CD4-positive, alpha-beta T cell treated with Interleukin-15 for 1 hour (primary cell): ENCODE data around the gene APP.

Source experiments
- DNase-seq: peaks from one replicate; pipeline ENCODE4 v3.0.0-alpha.2; 2020

APP gene

GRCh38 chr21:26011292-26011940 lies 159.2 kb downstream of the APP start:
- DNase-seq = no peak

GRCh38 chr21:26007951-26008498 lies 162.5 kb downstream of the APP start:
- no peak for DNase-seq

GRCh38 chr21:26005464-26005863 lies 165.1 kb downstream of the APP start:
- no peak for DNase-seq

- DNase-seq = no peak
Observed at GRCh38 chr21:26003404-26003803, 167.2 kb downstream of the APP start.

- no peak for DNase-seq
Observed at GRCh38 chr21:26001356-26001755, 169.2 kb downstream of the APP start.

GRCh38 chr21:25999921-26000582 lies 170.5 kb downstream of the APP start:
- peak; percentile 19 for DNase-seq

- DNase-seq = no peak
Observed at GRCh38 chr21:25997788-25998611, 172.6 kb downstream of the APP start.

- no peak for DNase-seq
Observed at GRCh38 chr21:25995278-25995677, 175.3 kb downstream of the APP start.

GRCh38 chr21:25994758-25995163 lies 175.8 kb downstream of the APP start:
- no peak for DNase-seq

- DNase-seq = no peak
Observed at GRCh38 chr21:25988738-25989137, 181.8 kb downstream of the APP start.

- no peak for DNase-seq
Observed at GRCh38 chr21:25987531-25987930, 183.0 kb downstream of the APP start.

- DNase-seq = no peak
Observed at GRCh38 chr21:25986928-25987327, 183.6 kb downstream of the APP start.

GRCh38 chr21:25985990-25986389 lies 184.6 kb downstream of the APP start:
- no peak for DNase-seq

GRCh38 chr21:25984538-25984937 lies 186.0 kb downstream of the APP start:
- no peak for DNase-seq

- DNase-seq = no peak
Observed at GRCh38 chr21:25983745-25984144, 186.8 kb downstream of the APP start.

GRCh38 chr21:25980710-25981109 lies 189.9 kb downstream of the APP start:
- DNase-seq = no peak

- no peak for DNase-seq
Observed at GRCh38 chr21:25979845-25980616, 190.5 kb downstream of the APP start.

GRCh38 chr21:25977068-25977611 lies 193.4 kb downstream of the APP start:
- no peak for DNase-seq

- no peak for DNase-seq
Observed at GRCh38 chr21:25974964-25975363, 195.6 kb downstream of the APP start.

- no peak for DNase-seq
Observed at GRCh38 chr21:25970254-25970930, 200.2 kb downstream of the APP start.

GRCh38 chr21:25967901-25968438 lies 202.6 kb downstream of the APP start:
- peak; percentile 21 for DNase-seq
